Esophagus mucosa (tissue), 1 donor: ENCODE results near the gene LMX1B. TPM values are rescaled to one million over a fixed set of nuclear protein-coding genes. Genes with fewer than 3 reads are reported as not detected.
"Not testable (repeated sequence)": the region's sequence is repeated elsewhere in the genome, so short reads cannot be mapped to it uniquely, and the experiment has no call there.

Experiments
- ATAC-seq: fragments of 200-7000 bp; cut with Tn5 transposase; one replicate; pipeline ENCODE4 v1.9.1; 2020
- total RNA-seq: library from RNA; stranded (reverse); gene quantifications from one replicate; pipeline ENCODE4 v1.2.4, GENCODE V29; 2023
- donor health status: DM: yes; HTN: yes; CAD: no.

LMX1B gene
- total RNA-seq, 1 donor from 2014 or later = not detected

DNA sequence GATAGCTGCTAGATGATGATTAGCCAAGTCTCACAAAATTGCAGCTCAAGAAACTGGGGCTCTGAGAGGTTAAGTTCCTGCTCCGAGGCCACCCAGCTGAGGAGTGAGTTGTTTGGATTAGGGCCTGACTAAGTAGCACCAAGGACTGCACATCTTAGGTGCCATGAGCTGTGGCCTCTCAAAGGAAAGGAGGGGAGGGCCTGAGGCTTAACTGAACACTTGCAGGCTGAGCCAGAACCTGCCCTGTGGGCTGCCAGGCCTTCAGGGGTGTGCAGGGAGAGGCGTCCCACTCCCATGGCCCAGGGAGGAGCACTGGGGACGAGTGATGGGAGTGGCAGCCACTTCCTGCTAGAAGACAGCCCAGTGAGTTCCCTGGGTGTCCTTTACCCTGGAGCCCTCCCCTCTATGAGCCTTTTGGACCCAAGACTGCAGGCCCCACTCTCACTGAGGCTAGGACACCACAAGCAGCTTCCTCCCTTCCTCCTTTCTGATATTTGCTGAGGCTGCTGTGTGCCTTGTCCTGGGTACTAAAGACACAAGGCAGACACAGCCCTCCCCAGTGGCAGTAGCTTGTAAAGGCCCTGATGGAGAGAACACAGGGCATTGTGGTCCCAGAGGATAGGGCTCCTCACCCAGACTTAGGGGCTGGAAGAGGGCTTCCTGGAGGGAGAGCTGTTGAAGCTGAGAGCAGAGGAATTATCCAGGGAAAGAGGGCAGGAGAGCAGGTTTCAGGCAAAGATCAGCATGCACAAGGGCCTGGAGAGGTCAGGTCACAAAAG lies 22.1 kb downstream of the LMX1B start:
- ATAC-seq = no peak

DNA sequence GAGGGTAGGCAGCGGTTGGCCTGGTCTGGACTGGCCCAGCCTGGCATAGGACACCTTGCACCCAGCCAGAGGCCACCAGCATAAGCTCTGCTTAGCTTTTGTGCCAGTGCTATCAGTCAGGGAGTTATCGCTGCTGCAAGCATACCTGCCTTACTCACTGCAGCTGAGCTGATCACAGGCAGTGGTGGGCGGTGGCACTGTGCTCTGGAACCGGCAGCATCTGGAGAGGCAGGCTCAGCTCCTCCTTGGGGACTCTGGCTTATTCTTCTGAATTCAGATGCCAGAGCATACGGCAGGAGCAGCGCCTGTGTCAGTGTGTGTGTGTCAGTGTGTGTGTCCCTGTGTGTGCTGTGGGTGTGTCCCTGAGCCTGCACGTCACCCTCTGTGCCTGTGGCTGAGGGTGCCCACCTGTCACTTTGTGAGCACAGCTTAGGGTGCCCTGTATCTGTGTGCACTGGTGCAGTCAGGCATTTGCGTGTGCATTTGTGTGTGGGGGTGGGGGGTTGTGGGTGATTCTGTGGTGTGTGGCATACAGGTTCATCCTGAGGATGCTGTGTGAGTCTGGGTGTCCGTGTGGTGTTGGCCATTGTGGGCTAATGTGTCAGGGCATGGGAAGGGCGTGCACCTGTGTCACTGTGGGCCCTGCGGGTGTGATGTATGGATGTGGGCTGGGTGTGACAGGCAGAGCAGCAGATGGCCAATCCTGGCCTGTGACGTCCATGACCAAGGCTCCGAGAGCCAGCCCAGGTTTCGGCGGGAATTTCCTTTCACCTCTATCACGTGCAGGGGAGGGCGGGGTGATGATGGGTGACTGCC lies 23.5 kb downstream of the LMX1B start:
- peak; percentile 6 for ATAC-seq

DNA sequence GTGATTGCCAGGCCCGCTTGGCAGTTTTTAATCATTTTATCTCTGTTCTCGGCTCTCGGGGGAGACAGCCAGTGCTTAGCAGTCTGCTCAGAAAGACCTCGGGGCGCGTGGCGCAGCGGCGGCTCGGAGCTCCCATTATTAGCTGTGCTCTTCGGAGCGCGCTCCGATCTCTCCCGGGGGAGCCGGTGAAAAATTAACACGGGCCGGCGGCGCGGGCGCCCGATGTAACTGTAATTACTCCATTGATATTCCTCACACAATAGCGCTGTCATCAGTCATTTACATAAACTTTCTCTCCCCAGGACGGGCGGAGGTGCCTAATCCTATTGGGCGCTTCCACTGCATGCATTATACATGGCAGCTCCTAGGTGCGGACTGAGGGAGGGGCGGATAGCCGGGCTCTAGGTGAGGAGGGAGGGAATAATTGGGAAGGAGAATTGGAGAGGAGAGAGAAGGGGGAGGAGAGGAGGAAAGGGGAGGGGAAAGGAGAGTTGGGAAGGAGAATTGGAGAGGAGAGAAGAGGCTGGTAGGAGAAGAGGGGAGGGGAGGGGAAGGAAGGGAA lies 24.9 kb downstream of the LMX1B start:
- peak; percentile 18 for ATAC-seq

DNA sequence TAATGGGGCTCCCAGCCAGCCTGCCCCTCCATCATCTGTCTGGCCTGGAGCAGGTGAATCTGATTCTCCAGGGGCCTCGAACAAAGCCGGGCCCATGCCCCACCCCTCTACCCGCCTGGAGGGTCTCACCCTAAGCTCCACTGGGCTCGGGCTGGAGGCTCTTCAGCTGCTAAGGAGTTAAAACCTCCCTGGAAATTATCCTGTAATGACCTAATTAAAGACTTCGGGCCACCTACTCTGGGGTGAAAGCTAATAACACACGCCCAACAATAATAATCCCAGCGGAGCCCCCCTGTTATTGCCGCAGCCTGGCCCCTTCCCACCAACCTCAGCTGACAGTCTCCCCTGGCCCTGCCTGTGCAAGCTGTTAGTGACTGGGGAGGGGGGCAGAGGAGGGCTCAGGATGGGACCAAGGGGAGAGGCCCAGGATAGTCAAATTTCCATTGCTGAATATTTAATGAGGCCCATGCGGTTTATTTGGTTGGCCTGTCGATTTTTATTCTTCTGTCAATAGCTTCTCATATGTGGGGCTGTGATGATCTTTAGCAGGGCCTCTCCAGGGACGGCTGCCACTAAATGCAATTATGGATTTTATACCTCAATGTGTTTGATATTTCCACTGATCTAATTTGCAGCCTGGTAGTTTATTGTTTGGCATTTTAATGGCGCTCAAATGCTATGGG lies 25.7 kb downstream of the LMX1B start:
- ATAC-seq = no peak

DNA sequence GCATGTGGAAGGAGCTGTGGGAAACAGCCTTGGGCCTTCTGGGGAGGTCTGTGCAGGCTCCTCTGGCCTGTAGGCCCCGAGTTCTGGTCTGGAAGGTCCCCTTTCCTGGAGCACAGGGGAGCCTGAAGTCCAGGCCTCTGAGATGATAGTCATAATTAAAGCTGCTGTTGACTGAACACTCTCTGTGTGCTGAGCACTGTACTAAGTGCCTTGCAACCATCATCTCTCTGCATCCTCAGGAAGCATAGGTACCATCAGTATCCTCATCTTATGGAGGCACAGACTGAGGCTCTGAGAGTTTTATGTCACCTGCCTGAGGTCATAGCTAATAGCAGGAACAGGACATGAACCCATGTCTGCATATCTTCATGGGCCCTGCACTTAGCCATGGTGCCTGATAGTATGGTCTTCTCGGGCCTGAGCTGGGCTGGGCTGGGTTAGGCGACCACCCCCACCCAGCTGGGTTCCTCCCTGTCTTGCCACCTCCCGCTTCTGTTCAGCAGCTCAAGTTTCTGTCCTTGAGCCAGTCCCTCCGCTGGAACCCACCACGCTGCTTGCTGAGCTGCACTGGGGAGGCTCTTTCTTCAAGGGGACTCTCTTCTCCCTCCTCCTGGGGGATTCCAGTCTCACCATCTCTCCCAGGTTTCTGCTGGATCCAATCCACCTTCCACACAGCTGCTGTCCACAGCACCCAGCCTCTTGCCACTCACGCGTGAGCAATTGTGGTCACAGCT lies 27.6 kb downstream of the LMX1B start:
- no peak for ATAC-seq

DNA sequence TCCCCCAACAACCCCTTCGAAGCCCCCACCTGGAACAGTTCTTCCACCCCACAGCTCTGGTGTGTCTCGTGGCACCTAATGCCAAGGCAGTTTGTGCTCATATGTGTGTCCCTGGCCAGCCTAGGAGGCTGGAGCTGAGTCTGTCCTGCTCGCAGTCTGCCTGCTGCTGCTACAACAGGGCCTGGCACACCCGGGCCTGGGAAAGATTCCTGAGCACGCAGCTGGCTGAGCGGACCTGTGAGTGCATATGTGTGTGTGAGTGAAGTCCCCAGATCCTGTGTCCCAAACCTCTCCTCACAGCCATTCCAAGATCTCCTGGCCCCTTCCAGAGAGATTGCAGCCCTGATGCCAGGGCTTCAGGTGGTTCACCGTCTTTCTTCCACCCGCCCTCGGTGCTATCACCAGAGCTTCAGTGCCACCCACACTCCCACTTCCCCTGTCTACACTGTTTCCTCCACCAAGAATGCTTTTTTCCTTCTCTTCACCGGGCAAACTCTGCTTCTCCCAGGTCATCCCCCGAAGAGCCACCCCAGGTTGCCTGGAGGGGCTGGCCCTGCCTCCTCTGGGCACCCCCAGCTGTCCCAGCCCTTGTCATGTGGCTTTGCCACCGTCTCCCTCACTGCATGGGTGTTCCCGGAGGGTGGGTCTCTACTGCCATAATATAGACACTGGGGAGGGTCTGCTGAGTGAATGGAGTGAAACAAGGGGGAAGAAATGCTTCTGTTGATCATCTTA lies 28.4 kb downstream of the LMX1B start:
- no peak for ATAC-seq

DNA sequence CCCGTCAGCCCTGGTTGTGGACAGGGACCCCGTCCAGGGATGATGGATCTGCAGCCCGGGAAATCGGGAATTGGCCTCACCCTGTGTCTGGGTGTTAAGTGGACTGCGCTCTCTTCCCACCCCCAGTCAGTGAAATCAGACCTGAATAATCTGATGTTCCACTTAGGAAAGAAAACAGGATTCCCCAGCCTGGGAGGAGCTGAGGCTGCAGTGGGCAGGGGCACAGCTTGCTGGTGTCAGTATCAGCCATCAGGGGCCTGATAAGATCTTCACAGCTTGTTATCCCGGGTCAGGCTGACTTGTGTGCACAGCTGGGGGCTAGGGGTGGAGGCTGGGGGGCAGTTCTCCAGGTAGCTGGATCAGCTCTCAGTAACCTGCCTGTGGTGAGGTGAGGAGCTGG lies 29.1 kb downstream of the LMX1B start:
- ATAC-seq = no peak

DNA sequence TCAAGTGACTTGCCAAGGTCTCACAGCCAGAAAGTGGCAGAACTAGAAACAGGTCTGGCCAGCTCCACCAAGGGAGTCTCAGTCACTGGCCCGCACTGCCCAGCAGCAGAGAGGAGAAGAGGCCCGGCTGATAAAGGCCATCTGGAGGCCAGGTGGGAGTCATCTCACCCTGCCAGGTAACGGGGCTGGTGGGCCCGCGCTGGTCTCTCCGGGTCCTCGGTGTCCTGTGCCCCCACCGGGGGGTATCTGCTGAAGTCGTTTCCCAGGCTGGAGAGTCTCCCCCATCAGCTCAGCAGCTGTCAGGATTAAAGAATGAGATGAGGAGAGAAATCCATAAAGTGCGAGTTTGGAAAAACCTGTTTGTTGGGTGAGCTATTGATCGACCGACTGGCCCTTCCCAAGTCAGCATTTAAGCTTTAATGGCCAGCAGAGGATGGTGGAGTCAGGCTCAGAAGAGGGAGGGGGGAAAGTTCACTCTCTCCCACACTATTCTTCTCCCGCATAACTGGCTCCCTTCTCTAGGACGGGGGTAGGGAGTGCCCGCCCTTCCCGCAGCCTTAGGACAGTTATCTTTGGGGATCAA lies 30.3 kb downstream of the LMX1B start:
- ATAC-seq = peak; percentile 9

DNA sequence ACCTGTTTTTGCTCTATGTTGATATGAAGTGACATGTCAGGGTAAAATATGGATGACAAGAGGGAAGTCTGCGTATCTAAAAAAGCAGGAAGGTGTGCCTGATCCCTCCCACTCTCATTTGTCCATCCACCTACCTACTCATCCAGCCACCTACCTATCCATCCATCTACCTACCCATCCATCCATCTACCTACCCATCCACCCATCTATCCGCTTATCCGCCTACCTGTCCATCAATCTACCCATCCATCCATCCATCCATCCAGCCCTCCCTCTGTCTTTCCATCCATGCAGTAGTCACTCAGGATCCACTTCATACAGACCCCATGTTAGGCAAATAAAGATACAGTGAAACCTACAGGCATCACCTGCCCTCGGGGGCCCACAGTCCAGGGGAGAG lies 32.4 kb downstream of the LMX1B start:
- ATAC-seq = no peak

DNA sequence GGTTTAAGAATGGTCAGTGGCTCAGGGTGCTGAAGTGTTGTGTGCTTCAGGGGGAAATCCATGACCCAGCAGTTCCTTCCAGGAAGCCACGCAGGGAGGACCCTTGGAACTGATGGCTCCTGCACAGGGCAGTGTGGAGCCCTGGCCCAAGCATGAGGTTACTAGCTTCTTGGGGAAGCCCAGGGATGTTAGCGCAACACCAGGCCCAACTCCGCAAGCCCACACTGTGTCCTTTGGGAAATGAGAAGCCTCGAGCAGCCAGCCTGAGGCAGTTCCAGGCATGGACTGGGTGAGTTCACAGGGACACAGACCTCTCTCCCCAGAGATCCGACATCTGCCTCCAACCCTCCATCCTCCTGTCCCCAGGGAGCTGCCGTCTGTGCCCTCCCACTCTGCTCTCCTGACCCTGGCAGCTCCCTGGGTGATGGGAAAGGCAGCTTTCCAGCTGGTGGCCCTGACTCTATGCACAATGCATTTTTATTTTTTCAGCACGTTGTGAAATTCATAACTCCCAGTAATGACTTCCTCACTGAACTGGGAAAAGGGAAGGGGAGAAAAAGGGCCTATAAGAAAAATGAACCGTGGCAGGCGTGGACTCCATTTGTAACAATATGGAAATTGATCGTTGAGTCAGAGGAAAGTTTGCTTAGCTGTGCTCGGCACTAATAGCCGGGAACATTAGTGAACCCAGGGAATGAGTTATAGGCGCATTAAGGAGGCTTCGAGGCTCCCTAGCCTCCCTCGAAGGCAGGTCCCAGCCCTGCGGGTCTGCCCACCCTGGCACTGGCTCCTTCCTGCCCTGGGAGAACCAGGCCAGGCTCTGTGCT lies 34.1 kb downstream of the LMX1B start:
- ATAC-seq = no peak

DNA sequence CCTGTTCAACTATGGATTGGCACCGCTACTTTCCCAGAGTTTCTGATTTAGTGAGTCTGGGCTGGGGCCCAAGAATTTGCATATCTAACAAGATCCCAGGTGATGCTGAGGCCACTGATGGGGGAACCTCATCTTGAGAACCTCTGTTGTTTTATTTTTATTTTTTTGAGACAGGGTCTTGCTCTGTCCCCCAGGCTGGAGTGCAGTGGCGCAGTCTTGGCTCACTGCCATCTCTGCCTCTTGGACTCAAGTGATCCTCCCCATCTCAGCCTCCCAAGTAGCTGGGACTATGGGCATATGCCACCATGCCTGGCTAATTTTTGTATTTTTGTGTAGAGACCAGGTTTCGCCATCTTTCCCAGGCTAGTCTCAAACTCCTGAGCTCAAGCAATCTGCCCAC lies 35.7 kb downstream of the LMX1B start:
- no peak for ATAC-seq

DNA sequence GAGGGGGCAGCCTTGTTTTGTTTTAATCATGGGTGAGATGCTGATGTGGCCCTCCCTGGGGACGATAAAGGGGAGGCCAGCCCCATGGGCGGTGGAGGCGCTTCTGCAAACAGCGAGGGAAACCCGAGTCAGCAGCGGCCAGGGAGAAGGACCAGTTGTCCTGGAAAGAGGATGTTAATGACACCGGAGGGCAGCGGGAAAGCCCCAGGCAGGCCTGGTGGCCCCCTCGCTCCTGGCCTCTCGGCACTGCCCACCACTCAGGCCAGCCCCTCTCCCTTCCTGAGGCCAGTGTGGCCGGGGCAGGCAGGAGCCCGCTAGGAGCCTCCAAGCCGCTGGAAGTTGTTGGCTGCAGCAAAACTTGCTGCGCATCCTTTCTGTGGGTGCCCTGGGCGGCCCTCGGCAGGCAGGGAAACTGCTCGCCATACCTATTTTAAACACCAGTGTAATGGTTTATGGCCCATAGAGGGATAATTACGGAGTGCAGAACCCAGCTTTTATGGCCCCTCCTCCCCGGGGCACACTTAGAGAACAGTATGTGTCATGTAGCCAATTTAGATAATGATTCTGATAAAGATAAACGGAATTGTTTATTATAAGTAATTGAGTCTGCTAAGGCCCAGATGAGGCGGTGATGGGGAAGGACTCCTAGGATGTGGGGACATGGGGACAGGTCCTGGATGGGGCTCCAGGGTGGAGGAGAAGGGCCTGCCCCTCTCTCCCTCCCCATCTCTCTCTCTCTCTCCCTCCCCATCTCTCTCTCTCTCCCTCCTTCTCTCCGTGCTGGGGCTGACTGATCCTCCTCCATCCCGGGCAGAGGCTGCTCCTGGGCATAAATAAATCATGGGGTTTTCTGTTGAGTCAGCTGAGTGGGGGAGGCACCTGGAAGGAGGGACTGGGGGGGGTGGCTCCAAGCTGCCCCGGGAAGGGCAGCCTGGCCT lies 36.9 kb downstream of the LMX1B start:
- no peak for ATAC-seq

DNA sequence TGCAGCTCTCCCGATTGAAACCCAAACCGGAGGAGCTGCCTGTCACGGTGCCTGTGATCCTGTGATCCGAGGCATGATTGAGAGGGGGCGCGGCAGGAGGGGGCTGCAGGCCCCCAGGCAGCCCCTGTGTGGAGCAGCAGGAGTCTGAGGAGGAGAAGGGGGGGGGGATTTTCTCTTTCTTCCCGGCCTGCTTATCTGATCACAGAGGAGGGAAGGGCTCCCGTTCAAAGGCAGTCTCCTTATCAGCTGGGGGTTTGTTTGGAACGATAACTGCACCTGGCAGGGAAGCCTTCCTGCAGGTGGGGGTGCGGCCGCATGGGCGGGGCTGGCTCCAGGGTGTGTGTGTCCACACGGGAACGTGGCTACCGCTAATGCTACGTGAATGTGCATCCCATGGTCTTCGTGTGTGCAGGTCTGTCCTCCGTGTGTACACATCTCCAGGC lies 38.4 kb downstream of the LMX1B start:
- no peak for ATAC-seq

DNA sequence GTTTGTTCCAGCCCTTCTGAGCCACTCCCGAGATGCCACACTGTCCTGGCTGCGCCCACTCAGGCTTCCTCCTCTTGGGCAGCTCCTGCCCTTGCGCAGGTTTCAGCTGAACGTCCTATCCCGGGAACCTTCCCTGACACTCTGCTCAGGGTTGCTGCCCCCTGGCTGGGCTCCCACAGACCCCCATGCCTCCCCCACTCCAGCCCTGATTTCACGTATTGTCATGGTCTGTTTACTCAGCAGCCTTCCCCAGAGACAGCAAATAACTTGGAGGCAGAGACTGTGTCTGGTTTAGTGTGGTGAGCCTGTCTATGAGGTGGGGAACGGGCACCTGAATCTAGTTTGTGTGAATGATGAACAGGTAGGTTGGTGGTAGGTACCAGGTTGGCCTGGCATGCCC lies 40.4 kb downstream of the LMX1B start:
- no peak for ATAC-seq

DNA sequence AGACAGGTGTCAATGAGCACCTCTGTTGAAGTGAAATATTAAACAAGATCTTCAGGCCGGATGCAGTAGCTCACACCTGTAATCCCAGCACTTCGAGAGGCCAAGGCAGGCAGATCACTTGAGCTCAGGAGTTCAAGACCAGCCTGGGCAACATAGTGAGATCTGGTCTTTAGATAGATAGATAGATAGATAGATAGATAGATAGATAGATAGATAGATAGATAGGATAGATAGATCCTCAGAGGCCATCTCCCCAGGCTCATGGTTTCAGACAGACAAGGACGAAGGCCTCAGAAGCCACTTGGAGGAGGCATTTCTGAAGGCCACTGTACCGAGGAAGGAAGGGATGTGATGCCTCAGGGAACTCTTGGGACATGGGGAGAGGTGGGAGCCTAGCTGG lies 42.5 kb downstream of the LMX1B start:
- ATAC-seq = not testable (repeated sequence)

DNA sequence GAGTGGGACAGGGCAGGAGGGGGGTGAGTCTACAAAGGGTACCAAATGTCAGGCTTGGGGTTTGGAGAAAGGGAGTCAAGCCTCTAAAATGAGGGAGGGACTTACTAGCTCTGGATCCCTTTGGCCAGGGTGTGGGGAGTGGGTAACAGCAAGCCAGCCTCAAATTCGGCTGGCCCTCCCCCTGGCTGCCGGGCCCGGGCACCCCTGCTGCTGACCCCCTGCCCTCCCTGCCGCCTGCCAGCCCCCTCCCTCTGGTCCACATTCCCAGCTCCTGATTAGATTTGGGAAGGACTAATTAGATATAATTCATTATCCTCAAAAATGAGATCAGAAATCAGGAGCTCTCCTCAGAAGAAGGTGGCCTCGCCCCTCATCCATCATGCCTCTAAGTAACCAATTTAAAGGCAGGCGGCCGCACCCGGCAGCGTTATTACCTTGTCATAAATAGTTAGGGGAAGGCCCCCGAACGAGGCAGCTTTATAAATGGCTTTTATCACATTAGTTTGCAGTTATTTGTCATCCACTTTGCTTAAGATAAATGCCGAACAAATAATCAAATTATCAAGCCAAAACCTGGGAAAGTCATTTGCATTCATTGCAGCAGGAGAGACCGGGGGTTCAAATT lies 44.6 kb downstream of the LMX1B start:
- no peak for ATAC-seq

DNA sequence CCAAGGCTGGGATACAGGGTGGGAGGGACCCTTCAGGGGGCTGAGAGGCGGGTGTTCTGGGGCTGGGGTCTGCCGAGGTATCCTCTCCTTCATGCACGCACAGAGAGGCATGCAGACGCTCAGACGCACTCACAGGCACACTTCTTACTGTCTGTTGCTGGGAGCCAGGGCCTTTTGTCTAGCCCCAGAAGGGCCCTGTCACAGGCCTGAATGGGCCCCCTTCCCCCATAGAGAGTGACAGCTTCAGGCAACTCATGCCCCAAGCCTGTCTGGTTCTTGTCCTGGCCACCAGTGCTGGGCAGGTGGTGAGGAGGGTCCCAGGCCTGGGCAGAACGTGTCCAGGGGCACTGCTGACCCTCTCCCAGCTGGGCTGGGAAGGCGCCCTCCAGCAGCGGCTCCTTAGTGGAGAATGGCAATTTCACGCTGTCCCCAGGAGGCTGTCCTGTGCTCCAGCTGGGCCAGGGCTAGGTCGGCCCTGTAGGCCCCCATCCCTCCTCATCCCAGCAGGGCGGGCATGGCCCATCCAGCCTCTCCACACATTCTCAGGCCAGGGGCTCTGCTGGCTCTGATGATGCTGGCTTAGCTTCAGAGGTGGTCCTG lies 45.3 kb downstream of the LMX1B start:
- no peak for ATAC-seq

DNA sequence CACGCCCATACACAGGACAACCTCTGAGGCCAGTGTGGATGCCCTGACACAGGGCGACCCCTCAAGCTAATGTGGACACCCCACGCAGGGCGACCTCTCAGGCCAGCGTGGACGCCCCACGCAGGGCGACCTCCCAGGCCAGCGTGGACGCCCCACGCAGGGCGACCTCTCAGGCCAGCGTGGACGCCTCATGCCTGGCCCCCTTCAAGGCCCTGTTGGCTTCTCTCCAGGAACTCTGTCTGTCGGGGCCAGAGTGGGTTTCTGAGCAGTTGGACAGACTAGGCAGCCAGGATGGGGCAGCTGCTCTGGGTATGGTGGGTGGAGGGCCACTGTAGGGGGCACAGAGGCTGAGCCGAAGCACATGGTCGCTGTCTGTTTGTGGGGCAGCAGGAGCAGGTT lies 47.4 kb downstream of the LMX1B start:
- no peak for ATAC-seq
